HG02798 (cell line): ENCODE results near the gene PLCH2.
"Not testable (repeated sequence)": the region's sequence is repeated elsewhere in the genome, so short reads cannot be mapped to it uniquely, and the experiment has no call there.

Experiments
- ATAC-seq: cut with Tn5 transposase; IDR thresholded peaks from one replicate; pipeline ENCODE4 v1.9.1; 2021; ENCODE audit warnings: mild to moderate bottlenecking; ENCODE audit not compliant: unreplicated experiment, poor library complexity

The PLCH2 gene

GRCh38 chr1:2441746-2442145 is 34.3 kb upstream of the PLCH2 start:
- no peak for ATAC-seq

GRCh38 chr1:2442661-2443060 is 33.4 kb upstream of the PLCH2 start:
- ATAC-seq, result no peak

DNA sequence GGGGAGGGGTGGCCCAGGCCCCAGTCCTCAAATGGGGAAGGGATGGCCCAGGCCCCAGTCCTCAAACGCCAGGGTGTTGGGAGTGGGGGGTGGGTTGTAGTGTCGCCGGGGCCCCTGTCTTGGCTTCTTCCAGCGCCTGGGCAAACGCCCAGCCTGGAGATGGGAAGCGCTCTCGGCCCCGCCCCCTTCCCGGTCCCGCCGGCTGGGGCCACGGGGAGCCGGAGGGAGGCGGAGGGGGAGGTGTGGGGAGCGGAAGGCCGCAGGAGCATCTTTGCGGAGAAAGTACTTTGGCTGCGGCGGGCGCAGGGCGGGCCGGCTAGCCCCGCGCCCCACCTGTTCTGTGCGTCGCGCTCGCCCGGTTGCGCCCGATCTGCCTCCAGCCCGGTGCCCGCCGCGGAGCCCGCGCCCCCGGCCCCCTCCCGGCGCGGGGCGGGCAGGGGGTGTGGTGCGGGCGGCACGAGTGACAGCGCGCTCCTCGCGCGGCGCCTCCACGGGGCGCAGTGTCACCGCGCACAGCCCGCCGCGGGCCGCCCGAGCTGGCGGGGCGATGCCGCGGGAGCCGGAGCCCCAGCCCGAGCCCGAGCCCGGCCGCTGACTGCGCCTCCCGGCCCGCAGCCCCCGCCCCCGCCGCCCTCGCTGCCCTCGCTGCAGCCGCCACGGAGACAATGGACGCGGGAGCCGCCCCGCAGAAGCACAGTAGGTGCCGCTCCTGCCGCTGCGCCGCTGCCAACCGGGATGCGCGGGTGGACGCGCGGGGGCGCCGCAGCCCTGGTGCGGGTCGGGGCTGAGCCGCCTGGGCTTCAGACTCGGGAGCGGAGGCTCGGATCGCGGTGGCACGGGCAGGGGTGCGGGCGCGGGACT is 32.6 kb upstream of the PLCH2 start:
- ATAC-seq, result no peak

DNA sequence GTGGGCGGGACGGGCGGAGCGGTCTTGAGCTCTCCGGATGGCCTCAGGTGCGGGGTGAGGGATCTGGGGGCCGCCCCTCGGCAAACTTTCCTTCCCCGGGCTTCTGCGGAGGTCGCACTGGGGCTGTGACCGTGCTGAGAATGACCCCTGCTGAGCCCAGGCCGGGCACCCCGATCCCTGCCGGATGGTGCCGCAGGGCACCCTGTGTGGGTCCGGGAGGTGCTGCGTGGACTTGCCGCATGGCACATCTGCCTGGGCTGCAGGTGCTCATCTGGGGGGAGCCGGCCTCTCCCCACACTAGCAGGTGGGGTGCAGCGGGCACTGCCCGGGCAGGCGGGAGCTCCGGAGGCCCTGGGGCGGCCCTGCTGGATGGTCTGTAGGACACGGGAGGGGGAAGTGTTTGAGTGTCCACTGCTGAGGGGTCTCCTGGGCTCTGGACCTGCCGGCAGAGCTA is 31.9 kb upstream of the PLCH2 start:
- ATAC-seq, result no peak

DNA sequence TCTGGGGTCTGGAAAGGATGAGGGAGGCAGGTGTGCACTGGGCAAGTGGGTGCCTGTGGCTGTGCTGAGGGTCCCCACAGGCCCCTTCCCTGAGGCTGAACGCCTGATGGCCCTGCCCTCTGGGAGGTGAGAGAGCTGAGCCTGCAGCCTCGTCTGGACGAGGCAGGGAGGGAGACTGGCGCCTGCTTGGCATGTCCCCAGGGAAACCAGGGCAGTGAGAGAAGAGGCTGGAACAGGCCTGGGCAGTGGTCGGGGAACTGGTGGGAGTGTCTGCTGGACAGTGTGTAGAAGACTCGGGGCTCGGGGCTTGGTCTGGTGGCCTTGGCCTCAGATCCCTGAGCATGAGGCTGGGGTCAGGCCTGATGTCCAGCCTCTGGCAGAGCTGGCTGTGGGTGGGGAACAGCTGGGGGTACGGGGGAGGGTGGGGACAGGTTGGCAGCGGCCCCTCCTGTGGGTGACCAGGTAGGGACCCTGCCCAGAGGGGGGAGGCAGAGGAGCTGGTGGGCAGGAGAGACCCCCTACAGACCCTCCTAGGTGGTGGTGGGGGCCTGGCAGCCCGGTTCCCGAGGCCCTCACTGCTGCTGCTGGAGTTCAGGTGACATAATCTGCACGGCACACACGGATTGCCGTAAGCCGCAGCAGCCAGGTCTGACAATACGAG is 30.8 kb upstream of the PLCH2 start:
- ATAC-seq, result no peak

DNA sequence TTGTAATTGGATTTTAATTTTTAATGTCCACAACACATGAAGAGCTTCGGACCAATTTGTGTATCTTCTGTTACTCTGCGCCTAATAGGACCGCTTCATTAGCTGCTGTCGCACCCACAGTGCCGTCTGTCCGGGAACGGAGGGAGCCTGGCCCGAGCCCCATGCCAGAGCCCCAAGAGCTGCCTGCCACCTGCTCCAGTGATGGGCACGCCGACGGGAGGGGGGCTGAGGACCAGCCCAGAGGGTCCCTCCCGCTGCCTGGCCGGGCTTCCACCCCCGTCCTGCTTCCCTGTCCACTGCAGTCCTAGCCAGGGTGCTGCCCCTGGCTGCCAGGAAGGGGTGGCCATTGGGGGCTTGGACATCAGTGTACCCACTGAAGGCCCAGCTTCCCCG is 30.3 kb upstream of the PLCH2 start:
- no peak for ATAC-seq

DNA sequence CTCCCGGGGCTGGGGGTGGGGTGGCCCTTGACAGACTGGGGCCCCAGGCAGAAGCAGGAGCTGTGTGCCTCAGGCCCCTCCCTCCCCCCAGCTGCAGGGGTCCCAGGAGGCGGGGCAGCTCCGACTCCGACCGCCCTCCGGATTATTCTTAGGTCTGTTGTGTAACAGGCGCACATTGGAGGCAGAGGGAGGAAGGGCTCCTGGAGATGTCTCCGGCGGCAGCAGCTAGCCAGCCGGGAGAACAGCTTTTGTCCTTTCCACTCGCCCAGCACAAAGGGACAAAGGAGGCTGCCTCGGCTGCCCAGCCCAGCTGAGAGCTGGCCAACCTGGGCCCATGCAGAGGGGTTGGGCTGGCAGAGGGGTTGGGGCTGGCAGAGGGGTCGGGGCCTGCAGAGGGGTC is 29.7 kb upstream of the PLCH2 start:
- ATAC-seq, result no peak

GRCh38 chr1:2446861-2447260 is 29.2 kb upstream of the PLCH2 start:
- no peak for ATAC-seq

DNA sequence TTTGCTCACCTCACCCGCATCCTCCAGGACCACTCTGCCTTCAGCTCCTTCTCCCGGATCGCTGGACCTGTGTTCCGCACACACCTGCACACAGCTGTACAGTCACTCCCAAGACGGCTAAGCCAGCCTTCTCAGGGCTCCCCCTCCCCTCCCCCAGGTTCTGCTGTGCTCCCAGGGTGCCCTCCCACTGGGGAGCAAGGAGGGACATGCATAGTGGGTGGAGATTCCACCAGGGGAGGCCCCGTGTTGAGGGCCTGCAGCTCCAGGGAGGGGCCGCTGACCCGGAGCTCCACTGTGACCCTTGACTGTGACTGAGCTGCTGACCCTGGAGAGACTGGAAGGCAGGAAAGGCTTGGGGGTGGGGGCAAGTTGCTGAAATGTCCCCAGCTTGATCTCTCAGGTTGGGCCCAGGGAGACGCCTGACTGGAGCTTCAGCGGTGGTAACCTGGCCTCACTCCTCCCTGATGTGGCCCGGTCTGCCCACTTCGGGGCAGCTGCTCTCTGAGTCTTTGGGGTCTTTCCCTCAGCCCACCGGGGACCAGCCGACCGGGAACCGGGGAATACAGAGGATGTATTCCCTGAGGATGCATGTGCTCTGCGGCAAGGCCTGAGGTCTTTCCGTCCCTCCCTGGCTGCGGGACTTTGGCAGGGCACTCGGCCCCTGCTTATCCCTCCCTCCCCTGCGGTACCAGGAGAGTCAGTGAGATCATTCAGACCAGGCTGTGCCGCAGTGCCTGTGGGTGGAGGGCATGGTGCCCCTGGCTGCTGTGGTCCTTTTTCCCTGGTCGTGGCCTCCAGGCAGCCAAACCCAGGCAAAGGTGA is 28.6 kb upstream of the PLCH2 start:
- ATAC-seq, result no peak

GRCh38 chr1:2448098-2448445 is 28.0 kb upstream of the PLCH2 start:
- ATAC-seq, result no peak

DNA sequence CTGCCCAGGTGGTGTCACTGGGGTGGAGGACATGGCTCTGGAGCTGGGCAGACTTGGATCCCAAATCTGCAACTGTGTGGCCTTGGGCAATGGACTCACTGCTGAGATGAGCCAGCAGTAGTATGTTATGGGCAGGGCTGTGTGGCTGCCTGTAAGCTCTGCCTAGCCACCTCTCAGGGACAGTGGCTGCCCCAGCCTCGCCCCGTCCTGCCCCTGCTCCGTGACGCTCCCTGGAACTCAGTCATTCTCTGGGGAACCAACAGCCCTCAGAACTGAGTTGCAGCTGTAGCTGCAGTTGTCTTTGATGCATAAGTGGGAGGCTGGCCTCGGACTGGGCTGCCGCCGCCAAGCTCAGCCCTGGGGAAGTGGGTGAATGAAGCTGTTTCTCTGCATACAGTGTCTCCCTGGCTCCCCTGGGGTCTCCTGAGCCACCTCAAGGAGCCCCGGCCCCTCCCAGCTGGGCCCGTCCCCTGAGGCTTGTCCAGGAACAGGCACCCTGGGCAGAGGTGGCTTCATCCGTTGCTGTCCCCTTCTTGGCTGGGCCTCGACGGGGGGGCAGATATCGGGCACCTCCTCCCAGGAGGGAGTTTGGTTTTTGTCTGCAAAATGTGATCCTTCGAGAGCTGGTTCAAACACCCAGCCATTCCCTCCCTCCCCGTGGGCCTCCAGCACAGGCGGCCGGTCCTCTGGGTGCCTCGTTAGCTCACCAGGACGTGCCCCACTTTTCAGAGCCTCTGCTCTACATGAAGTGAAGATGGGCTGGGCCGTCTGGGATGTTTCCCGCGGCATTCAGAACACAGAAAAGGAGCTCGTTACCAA is 26.2 kb upstream of the PLCH2 start:
- ATAC-seq, result no peak

DNA sequence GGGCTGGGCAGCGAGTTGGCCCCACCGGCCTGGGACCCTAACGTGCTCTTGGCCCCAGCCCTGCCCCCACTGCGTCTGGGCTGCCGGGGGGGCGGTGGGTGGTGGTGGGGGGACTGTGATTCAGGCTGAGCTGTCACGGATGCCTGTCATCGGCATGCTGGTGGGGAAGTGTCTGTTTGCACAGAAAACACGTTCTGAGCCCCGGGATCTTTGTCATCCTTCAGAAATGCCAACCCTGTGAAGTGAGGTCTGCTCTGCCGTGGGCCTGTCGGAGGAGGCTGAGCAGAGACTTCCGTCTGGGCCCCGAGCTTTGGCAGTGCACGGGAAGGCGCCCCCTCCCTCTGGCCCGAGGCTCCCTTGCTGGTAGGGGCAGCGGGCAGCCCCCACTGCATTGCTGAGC is 24.3 kb upstream of the PLCH2 start:
- no peak for ATAC-seq

DNA sequence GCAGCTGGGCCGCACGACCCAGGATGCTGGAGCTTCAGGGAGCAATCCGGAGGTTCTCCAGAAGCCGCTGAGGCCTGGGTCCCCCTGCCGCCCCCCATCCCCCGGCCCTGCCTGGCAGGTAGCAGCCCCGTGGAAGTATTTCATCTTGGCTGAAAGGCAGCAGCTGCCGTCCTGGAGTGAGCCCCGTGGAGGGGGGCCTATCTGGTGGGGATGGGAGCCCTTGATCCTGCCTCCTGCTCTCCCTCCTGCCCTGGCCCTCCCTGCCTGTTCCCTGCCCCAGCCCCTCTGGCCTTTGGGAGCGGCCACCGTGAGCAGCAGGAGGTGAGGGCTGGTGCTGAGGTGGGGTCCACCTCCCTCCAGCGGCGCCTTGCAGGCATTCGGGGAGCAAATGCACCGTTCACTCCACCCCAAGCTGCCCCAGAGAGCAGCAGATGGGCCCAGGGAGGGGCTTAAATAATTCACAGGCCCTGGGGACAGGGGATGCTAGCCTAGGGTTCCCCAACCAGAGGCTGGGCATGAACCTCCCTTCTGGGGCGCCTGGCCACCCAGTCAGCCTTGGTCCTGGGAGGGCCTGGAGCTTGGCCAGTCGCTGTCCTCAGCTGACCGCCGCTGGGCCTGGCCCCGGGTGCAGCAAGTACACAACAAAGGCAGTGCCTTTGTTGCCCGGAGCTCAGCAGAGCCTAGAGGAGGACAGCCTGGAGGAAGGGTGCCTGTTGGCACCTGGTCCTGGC is 23.7 kb upstream of the PLCH2 start:
- ATAC-seq, result no peak

- no peak for ATAC-seq
These were observed 23.2 kb upstream of the PLCH2 start for GRCh38 chr1:2452932-2453315.

GRCh38 chr1:2454227-2454626 is 21.9 kb upstream of the PLCH2 start:
- ATAC-seq, result no peak

- ATAC-seq, result no peak
These were observed 20.3 kb upstream of the PLCH2 start for GRCh38 chr1:2455757-2456156.

GRCh38 chr1:2457444-2457843 is 18.6 kb upstream of the PLCH2 start:
- no peak for ATAC-seq

DNA sequence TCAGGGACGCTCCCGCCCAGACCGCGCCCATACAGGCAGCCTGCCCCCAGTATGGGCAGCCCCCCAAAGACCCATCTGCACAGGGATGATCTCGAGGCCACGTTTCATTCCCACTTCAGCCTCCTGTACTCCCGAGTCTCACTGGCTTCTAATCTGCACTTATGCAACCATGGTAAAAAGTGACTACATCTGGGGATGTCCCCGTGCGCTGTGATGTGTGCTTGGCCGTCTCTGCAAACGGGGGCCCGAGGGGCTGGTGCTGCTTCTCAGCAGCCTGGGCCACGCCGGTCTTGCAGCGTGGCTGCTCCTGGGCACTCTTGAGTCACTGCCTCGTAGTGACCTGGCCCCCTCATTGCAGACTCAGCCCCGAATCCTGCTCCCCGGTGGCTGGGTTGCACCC is 17.4 kb upstream of the PLCH2 start:
- ATAC-seq, result no peak

DNA sequence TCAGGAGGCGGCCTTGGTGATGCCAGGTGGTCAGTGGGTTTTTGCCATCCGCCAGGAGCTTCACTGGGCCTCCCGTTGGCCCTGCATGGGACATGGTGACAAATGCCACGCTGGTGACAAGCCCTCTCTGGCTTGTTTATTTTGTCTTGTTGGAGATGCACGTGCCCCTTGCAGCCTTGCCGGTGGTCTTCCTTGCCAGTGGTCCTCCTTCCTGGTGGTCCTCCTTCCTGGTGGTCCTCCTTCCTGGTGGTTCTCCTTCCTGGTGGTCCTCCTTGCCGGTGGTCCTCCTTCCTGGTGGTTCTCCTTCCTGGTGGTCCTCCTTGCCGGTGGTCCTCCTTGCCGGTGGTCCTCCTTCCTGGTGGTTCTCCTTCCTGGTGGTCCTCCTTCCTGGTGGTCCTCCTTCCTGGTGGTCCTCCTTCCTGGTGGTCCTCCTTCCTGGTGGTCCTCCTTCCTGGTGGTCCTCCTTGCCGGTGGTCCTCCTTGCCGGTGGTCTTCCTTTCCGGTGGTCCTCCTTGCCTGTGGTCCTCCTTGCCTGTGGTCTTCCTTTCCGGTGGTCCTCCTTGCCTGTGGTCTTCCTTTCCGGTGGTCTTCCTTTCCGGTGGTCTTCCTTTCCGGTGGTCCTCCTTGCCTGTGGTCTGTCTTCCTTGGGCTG is 16.9 kb upstream of the PLCH2 start:
- ATAC-seq, result not testable (repeated sequence)
